ENCODE data around the gene ACAN. TPM values are rescaled to one million over a fixed set of nuclear protein-coding genes. Genes with fewer than 3 reads are reported as not detected.

The ACAN gene
- total and polyA plus RNA-seq, 9 of the 15 experiments (the other 6 are each of a cell fraction or from before 2014, with no cell fraction given) = not detected

DNA sequence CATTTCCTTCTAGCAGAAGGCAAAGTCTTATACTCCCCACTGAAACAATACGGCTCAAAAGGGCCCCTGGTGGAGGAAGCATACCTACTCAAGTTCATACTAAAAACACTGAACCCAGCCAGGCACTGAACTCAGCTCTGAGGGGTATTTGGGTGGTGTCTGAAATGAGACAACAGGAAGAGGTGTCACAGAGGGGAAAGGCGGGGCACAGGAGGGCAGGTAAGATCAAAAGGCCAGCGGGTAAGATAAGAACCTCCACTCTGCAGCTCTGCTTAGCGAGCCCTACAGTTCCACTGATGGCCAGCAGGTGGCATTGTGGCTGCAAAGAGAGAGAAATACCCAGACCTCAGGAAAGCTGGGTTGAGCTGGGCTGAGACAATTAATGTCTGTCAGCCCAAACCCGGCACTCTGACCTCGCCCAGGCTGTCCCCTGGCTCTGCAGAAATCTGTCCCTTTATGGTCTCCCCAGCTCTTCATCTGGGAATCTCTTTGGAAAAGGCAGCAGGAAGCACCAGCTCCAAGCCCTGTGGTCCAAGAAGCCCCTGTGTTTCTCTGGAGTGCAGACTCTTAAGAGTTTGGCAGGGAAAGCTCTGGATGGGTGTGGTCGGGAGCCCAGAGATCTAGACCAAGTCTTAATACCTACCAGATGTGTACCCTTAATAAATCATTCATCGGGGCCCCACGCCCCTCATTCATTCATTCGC lies 101.5 kb downstream of the ACAN start (continued):
- TF ChIP-seq, protein P1, sequence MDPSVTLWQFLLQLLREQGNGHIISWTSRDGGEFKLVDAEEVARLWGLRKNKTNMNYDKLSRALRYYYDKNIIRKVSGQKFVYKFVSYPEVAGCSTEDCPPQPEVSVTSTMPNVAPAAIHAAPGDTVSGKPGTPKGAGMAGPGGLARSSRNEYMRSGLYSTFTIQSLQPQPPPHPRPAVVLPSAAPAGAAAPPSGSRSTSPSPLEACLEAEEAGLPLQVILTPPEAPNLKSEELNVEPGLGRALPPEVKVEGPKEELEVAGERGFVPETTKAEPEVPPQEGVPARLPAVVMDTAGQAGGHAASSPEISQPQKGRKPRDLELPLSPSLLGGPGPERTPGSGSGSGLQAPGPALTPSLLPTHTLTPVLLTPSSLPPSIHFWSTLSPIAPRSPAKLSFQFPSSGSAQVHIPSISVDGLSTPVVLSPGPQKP (CRISPR knock-in tag; IDR thresholded peaks at IDR 0.05) = no peak
- TF ChIP-seq, protein P2, sequence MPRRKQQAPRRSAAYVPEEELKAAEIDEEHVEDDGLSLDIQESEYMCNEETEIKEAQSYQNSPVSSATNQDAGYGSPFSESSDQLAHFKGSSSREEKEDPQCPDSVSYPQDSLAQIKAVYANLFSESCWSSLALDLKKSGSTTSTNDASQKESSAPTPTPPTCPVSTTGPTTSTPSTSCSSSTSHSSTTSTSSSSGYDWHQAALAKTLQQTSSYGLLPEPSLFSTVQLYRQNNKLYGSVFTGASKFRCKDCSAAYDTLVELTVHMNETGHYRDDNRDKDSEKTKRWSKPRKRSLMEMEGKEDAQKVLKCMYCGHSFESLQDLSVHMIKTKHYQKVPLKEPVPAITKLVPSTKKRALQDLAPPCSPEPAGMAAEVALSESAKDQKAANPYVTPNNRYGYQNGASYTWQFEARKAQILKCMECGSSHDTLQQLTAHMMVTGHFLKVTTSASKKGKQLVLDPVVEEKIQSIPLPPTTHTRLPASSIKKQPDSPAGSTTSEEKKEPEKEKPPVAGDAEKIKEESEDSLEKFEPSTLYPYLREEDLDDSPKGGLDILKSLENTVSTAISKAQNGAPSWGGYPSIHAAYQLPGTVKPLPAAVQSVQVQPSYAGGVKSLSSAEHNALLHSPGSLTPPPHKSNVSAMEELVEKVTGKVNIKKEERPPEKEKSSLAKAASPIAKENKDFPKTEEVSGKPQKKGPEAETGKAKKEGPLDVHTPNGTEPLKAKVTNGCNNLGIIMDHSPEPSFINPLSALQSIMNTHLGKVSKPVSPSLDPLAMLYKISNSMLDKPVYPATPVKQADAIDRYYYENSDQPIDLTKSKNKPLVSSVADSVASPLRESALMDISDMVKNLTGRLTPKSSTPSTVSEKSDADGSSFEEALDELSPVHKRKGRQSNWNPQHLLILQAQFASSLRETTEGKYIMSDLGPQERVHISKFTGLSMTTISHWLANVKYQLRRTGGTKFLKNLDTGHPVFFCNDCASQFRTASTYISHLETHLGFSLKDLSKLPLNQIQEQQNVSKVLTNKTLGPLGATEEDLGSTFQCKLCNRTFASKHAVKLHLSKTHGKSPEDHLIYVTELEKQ (CRISPR knock-in tag; IDR thresholded peaks at IDR 0.05) = no peak
- no peak for TF ChIP-seq CREBBP (IDR thresholded peaks at IDR 0.05; ENCODE audit: low read depth, low read length)
- no peak for TF ChIP-seq GATA2 (CRISPR knock-in tag; IDR thresholded peaks at IDR 0.05)
- TF ChIP-seq TEAD4 (IDR thresholded peaks at IDR 0.05; ENCODE audit: low read length) = no peak; the same call in 1 of the 2 replicates
- TF ChIP-seq TEAD4 (CRISPR knock-in tag; IDR thresholded peaks at IDR 0.05; ENCODE audit: borderline replicate concordance) = no peak
- no peak for TF ChIP-seq ZNF583 (CRISPR knock-in tag; IDR thresholded peaks at IDR 0.05)
- TF ChIP-seq ETV6 (IDR thresholded peaks at IDR 0.05; ENCODE audit: borderline replicate concordance in 1 of 2, low read depth in 2 of 2, low read length in 1 of 2) = no peak
- no peak for TF ChIP-seq ETV6 (CRISPR knock-in tag; IDR thresholded peaks at IDR 0.05; ENCODE audit: borderline replicate concordance)
- TF ChIP-seq POLR2G (IDR thresholded peaks at IDR 0.05; ENCODE audit: low read depth, low read length) = no peak
- TF ChIP-seq, protein P3, sequence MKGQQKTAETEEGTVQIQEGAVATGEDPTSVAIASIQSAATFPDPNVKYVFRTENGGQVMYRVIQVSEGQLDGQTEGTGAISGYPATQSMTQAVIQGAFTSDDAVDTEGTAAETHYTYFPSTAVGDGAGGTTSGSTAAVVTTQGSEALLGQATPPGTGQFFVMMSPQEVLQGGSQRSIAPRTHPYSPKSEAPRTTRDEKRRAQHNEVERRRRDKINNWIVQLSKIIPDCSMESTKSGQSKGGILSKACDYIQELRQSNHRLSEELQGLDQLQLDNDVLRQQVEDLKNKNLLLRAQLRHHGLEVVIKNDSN (CRISPR knock-in tag; IDR thresholded peaks at IDR 0.05) = no peak
- TF ChIP-seq, protein P4, sequence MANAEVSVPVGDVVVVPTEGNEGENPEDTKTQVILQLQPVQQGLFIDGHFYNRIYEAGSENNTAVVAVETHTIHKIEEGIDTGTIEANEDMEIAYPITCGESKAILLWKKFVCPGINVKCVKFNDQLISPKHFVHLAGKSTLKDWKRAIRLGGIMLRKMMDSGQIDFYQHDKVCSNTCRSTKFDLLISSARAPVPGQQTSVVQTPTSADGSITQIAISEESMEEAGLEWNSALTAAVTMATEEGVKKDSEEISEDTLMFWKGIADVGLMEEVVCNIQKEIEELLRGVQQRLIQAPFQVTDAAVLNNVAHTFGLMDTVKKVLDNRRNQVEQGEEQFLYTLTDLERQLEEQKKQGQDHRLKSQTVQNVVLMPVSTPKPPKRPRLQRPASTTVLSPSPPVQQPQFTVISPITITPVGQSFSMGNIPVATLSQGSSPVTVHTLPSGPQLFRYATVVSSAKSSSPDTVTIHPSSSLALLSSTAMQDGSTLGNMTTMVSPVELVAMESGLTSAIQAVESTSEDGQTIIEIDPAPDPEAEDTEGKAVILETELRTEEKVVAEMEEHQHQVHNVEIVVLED (CRISPR knock-in tag; IDR thresholded peaks at IDR 0.05) = no peak
- peak; percentile 24; the same call in 1 of the 2 replicates for TF ChIP-seq TCF3 (CRISPR knock-in tag; IDR thresholded peaks at IDR 0.05)
- no peak for TF ChIP-seq NR1H2 (CRISPR knock-in tag; IDR thresholded peaks at IDR 0.05)
- no peak for TF ChIP-seq MAFG (tag; conservative IDR thresholded peaks at IDR 0.05)
- TF ChIP-seq, protein P5, sequence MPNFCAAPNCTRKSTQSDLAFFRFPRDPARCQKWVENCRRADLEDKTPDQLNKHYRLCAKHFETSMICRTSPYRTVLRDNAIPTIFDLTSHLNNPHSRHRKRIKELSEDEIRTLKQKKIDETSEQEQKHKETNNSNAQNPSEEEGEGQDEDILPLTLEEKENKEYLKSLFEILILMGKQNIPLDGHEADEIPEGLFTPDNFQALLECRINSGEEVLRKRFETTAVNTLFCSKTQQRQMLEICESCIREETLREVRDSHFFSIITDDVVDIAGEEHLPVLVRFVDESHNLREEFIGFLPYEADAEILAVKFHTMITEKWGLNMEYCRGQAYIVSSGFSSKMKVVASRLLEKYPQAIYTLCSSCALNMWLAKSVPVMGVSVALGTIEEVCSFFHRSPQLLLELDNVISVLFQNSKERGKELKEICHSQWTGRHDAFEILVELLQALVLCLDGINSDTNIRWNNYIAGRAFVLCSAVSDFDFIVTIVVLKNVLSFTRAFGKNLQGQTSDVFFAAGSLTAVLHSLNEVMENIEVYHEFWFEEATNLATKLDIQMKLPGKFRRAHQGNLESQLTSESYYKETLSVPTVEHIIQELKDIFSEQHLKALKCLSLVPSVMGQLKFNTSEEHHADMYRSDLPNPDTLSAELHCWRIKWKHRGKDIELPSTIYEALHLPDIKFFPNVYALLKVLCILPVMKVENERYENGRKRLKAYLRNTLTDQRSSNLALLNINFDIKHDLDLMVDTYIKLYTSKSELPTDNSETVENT (CRISPR knock-in tag; IDR thresholded peaks at IDR 0.05) = no peak

Measured in K562 (cell line).